ENCODE results near the gene SPRED3.

SPRED3 gene

GRCh38 chr19:38373907-38374331, 14.6 kb upstream of the SPRED3 start:
- no peak for DNase-seq (ENCODE audit: low spot score)

DNA sequence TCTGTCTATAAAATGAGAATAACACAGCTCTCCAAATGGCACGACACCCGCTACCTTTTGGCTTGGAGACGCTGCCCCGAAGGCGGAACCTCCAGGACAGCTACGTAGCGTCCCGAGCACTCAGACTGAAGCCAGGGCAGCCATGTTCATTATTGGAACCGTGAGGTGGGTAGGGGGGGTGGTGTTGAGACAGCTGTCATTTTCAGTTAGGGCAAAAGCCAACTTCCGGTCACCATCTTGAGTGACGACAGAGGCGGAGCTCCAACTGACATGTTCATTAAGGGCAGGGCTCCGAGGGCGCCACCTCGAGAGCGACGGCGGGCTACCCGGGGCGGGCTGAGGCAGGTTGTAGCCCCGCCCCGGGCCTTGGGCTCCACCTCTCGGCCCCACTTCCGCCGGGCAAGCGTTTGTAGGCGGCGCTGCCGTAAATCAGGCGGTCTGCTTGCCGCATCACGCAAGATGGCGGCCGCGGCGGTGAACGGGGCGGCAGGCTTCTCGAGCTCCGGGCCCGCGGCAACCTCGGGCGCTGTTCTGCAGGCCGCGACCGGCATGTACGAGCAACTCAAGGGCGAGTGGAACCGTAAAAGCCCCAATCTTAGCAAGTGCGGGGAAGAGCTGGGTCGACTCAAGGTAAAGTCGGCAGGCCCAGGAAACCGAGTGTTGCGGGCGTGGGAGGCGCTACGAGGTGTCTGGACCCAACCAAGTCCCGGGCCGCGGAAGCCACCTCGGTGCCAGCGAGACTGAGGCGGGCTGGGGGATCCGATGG, 14.0 kb upstream of the SPRED3 start, which contains the start of gene PSMD8:
TSS of gene PSMD8 (plus strand) at position 240 of the 766 bp plus-strand sequence. CDS start at position 271, 31 bp downstream.
- DNase-seq (ENCODE audit: low spot score), result peak; percentile 100

DNA sequence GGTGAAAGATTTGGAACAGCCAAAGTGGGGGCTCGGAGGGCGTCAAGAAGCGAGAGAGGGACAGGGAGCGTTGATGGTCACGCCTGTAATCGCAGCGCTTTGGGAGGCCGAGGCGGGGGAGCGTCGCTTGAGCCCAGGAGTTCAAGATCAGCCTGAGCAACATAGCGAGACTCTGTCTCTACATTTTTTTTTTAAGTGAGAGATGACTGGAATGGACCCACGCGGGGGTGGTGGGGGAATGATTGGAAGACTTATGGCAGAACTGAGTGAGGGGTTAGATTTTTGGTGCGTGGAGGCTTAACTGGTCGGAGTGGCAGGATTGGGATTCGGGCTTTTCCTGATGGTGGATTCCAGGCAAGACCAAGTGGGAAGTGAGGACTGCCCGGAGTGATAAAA, 13.4 kb upstream of the SPRED3 start:
- no peak for DNase-seq (ENCODE audit: low spot score)

- peak; percentile 33 for DNase-seq (ENCODE audit: low spot score)
Observed at GRCh38 chr19:38375748-38376147, 12.7 kb upstream of the SPRED3 start.

DNA sequence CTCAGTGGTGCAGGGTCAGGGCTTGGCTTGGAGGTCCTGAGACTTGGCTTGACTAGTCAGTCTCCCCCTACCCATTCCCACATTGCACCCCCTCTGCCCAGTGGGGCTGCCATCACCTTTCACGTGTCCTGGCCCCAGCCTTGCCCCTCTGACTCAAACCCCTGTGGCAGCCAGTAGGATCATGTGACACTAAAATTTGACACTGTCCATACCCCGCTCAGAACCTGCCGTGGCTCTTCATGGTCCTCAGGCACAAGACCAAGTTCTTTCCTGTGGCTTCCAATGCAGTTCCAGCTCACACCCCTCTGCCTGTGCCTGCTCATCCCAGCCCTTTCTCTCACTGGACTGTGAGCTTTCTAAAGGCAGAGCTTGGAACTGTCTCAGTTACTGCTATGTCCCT, 11.9 kb upstream of the SPRED3 start:
- no peak for DNase-seq (ENCODE audit: low spot score)

GRCh38 chr19:38377052-38377451, 11.4 kb upstream of the SPRED3 start:
- DNase-seq (ENCODE audit: low spot score), result no peak

- DNase-seq (ENCODE audit: low spot score), result peak; percentile 39
Observed at GRCh38 chr19:38378866-38379265, 9.6 kb upstream of the SPRED3 start.

DNA sequence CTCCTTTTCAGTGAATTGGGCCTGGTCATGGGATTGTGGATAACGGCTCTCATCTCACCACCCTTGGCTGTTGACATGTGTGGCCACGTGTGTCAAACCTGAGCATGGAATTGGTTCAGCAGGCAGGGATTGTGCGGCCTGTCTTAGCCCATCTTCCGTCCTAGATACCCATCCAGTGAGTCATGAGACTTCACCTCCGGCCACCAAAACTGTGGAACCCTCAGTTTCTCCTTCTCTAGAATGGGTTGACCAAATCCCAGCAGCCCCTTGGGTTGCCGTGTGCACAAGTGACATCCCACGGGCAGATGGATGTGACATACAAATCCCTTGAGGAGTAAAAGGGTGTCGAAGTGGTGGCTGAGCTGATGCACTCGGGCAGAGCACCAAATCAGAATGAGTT, 7.4 kb upstream of the SPRED3 start:
- DNase-seq (ENCODE audit: low spot score), result no peak

- DNase-seq (ENCODE audit: low spot score), result no peak
Observed at GRCh38 chr19:38383184-38383583, 5.3 kb upstream of the SPRED3 start.

- DNase-seq (ENCODE audit: low spot score), result no peak
Observed at GRCh38 chr19:38383743-38384142, 4.8 kb upstream of the SPRED3 start.

DNA sequence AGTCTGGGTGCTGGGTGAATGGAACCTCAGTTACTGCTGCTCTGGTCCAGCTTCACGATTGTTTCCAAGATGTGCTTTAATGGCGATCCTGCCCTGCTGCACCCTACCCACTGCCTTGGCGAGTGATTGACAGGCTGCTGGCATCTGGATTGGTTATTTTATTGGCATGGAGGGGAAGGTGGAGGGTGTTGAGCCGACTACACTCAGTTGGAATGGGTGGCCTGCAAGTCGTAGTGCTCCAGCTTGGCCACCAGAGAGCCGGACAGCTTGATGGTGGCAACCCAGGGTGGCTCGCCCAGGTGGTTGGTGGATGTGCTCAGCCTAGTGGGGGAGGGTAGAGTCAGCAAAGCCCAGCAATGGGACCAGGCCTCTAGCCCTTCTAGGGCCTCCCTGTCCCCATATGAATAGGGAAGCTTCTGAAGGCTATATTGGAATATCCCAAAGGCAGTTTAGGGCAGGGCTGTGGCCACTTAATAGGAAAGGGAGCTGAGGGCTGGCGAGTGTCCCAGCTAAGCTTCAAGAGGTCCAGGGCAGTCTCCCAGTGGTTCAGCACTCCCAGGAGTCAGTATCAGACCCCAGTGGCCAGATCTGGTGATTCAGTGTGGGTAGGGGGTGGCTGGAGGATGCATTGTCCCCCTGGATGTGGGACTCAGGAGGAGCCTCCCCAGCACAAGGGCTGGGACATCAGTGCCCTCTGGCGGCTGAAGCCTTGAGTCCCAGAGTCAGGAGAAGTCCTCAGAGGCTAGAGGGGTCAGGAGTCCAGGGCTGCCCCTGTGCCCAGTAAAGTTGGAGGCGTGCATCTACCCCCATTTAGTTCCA, 4.1 kb upstream of the SPRED3 start:
- DNase-seq (ENCODE audit: low spot score), result no peak

DNA sequence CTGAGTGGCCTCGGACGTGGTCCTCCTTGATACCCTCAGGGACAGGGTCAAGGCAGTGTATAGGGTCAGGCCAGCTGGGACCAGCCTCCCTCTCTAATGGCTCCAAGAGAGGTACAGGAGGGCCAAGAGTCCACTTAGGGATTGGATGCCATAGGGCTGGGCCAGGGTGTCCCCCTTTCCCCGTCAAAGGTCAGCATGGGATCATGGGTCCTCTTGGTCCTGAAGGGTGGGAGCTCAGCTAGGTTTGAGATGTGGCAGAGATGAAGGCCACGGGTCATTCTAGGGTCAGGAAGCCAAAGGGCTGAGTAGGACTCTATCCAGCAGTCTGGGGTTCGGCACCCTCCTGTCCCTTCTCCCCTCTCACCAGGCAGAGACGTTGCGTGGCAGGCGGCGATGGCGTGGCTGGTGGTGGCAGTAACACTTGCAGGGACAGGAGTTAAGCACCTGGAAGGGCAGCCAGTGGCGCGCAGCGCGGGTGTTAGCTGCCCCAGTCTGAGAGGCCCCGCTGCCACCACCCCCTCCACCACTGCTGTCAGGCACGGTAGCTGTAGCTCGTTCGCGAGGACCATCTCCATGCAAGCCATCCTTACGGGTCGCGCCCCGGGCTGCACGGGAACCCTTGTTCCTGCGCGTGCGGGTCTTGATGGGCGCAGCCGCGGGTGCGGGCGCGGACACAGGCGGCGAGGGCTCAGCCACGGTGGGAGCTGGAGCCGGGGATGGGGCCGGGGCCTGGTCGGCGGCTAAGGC, 3.3 kb upstream of the SPRED3 start:
- DNase-seq (ENCODE audit: low spot score), result no peak

DNA sequence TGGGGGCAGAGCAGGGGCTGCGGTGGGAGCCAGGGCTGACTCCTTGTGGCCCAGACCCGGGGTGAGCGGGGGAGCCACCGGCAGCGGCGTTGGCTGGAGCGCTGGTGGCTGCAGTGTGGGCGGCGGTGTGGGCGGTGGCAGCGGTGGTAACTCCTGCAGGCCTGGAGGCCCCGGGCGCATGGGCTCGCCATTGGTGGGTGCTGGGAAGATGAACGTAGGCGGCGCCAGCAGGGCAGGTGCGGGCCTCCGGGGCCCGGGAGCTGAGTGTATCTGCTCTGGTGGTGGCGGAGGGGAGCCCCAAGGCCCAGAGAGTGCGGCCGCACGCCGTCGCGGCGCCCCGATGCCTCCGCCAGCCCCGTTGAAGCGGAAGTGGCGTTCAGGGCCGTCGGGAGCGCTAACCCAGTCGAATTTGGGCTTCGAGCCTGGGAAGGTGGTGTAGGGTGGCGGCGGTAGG, 2.7 kb upstream of the SPRED3 start:
- no peak for DNase-seq (ENCODE audit: low spot score)

DNA sequence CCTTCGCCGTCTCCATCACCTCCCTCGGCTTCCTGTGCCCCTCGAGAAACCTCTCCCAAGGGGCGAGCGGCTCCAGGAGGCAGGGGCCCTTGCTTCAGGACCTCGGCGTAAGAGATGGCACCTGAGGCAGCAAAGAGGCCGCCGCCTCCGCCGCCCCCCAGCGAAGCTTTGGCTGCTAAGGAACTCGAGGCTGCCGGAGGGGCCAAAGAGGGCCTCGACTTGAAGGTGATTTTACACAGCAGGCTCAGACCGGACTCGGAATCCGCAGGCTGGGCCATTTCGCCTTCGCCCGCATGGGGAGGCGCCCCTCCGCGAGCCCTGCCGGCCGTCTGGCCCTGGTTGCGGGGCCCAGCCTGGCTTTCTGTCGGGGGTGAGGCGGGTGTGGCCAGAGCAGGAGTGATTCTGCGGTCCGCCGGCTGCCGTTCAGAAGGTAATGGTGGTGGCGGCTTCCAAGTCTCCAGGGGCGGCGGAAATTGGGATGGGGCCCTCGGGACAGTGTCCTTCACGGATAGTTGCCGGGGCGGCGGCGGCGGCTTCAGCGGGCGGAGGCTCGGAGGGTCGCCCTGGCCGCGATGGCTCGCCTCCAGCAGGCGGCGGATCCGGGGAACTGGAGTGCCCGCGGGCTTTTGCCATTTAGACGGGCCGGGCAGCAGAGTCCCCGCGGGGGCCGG, 2.1 kb upstream of the SPRED3 start:
- DNase-seq (ENCODE audit: low spot score), result no peak

GRCh38 chr19:38386971-38387549, 1.4 kb upstream of the SPRED3 start:
- no peak for DNase-seq (ENCODE audit: low spot score)

GRCh38 chr19:38387550-38388348, 748 bp upstream of the SPRED3 start, which contains the start of gene GGN:
Gene GGN, minus strand, starts transcription at chr19:38388034. Its CDS starts 773 bp downstream, at chr19:38387261.
- DNase-seq (ENCODE audit: low spot score), result peak; percentile 91

- DNase-seq (ENCODE audit: low spot score), result peak; percentile 83
Observed at GRCh38 chr19:38389101-38389925, 816 bp downstream of the SPRED3 start.

GRCh38 chr19:38389957-38390924, 1.7 kb downstream of the SPRED3 start:
- DNase-seq (ENCODE audit: low spot score), result no peak
